ENCODE data around the gene JMJD1C.

JMJD1C gene

GRCh38 chr10:63209705-63210104 is 256.1 kb downstream of the JMJD1C start:
- Histone ChIP-seq H3K9ac (ENCODE audit: low read depth, low read length, poor library complexity) (no peak overlapping the region), H2BK120ac (ENCODE audit: low read depth, low read length) (no peak overlapping the region), H3K4me1 (ENCODE audit: control insufficient read depth in 2 of 2, insufficient read depth in 1 of 2, low read depth in 1 of 2, low read length in 2 of 2) (peaks cover 5 to 15% of the 10 kb centered on the region in 2 donors), H4K91ac (ENCODE audit: low read depth, low read length, poor library complexity) (no peak overlapping the region), H3K14ac (ENCODE audit: low read length) (no peak overlapping the region), H3K36me3 (replicated peaks in 1 of 2; ENCODE audit: control insufficient read depth in 2 of 2, insufficient read depth in 2 of 2, low read length in 2 of 2) (peaks cover 10 to 98% of the 10 kb centered on the region in 2 donors), H2AK5ac (ENCODE audit: low read depth, low read length) (no peak overlapping the region), H2BK5ac (ENCODE audit: low read length) (no peak overlapping the region), H3K27ac (replicated peaks; ENCODE audit: low read length) (no peak overlapping the region), H3K79me1 (ENCODE audit: low read depth, low read length) (no peaks in the 10 kb centered on the region), H3K9me3 (replicated peaks in 1 of 2; ENCODE audit: control insufficient read depth in 2 of 2, insufficient read depth in 1 of 2, low read depth in 1 of 2, low read length in 2 of 2) (peaks cover 0 to 5% of the 10 kb centered on the region in 2 donors), H2AFZ (ENCODE audit: low read length) (no peak overlapping the region), H3K27me3 (ENCODE audit: control insufficient read depth in 3 of 3, insufficient read depth in 3 of 3, low read depth in 1 of 3, low read length in 3 of 3) (no peaks in the 10 kb centered on the region), H2BK15ac (ENCODE audit: low read length) (no peak overlapping the region), H3K4ac (ENCODE audit: low read length) (no peak overlapping the region), H3K18ac (ENCODE audit: low read length) (no peak overlapping the region), H3K4me2 (ENCODE audit: insufficient read depth, low read length, poor library complexity, severe bottlenecking) (no peak overlapping the region), H3K4me3 (ENCODE audit: low read length in 2 of 2) (no peak overlapping the region), H2BK12ac (ENCODE audit: low read length) (no peak overlapping the region), H3K23ac (ENCODE audit: low read depth, low read length, poor library complexity) (no peak overlapping the region), H4K8ac (ENCODE audit: low read depth, low read length) (no peak overlapping the region)
- no peak for DNase-seq (ENCODE audit: low spot score)
- whole genome bisulfite sequencing, 2 donors (ENCODE audit: extremely low coverage in 2 of 2, insufficient read length in 2 of 2, insufficient replicate concordance in 1 of 2): no CpG with 5 or more reads among the region's 2 CpGs

- H3K9me3 ChIP-seq (replicated peaks in 1 of 2; ENCODE audit: control insufficient read depth in 2 of 2, insufficient read depth in 1 of 2, low read depth in 1 of 2, low read length in 2 of 2): peaks cover 0 to 5% of the 10 kb centered on the region in 2 donors
- H3K27ac ChIP-seq (replicated peaks; ENCODE audit: low read length): no peak overlapping the region
- H3K4me2 ChIP-seq (ENCODE audit: insufficient read depth, low read length, poor library complexity, severe bottlenecking): no peak overlapping the region
- H2BK120ac ChIP-seq (ENCODE audit: low read depth, low read length): no peak overlapping the region
- no peak overlapping the region for H3K14ac ChIP-seq (ENCODE audit: low read length)
- no peaks in the 10 kb centered on the region for H3K79me1 ChIP-seq (ENCODE audit: low read depth, low read length)
- H3K4me3 ChIP-seq (ENCODE audit: low read length in 2 of 2): no peak overlapping the region
- no peak overlapping the region for H2BK5ac ChIP-seq (ENCODE audit: low read length)
- peaks cover 5 to 15% of the 10 kb centered on the region in 2 donors for H3K4me1 ChIP-seq (ENCODE audit: control insufficient read depth in 2 of 2, insufficient read depth in 1 of 2, low read depth in 1 of 2, low read length in 2 of 2)
- H2BK12ac ChIP-seq (ENCODE audit: low read length): no peak overlapping the region
- no peak overlapping the region for H2AFZ ChIP-seq (ENCODE audit: low read length)
- no peak overlapping the region for H3K9ac ChIP-seq (ENCODE audit: low read depth, low read length, poor library complexity)
- no peak overlapping the region for H3K18ac ChIP-seq (ENCODE audit: low read length)
- no peak overlapping the region for H3K4ac ChIP-seq (ENCODE audit: low read length)
- peaks cover 10 to 98% of the 10 kb centered on the region in 2 donors for H3K36me3 ChIP-seq (replicated peaks in 1 of 2; ENCODE audit: control insufficient read depth in 2 of 2, insufficient read depth in 2 of 2, low read length in 2 of 2)
- H3K27me3 ChIP-seq (ENCODE audit: control insufficient read depth in 3 of 3, insufficient read depth in 3 of 3, low read depth in 1 of 3, low read length in 3 of 3): no peaks in the 10 kb centered on the region
- DNase-seq (ENCODE audit: low spot score): no peak
- no peak overlapping the region for H3K23ac ChIP-seq (ENCODE audit: low read depth, low read length, poor library complexity)
- no peak overlapping the region for H2AK5ac ChIP-seq (ENCODE audit: low read depth, low read length)
- no peak overlapping the region for H4K8ac ChIP-seq (ENCODE audit: low read depth, low read length)
- no peak overlapping the region for H2BK15ac ChIP-seq (ENCODE audit: low read length)
- no peak overlapping the region for H4K91ac ChIP-seq (ENCODE audit: low read depth, low read length, poor library complexity)
- WGBS, 2 donors (ENCODE audit: extremely low coverage in 2 of 2, insufficient read length in 2 of 2, insufficient replicate concordance in 1 of 2): no CpG with 5 or more reads among the region's 2 CpGs
These were observed 256.8 kb downstream of the JMJD1C start for GRCh38 chr10:63208986-63209385.

- Histone ChIP-seq H3K4me1 (ENCODE audit: control insufficient read depth in 2 of 2, insufficient read depth in 1 of 2, low read depth in 1 of 2, low read length in 2 of 2) (peaks cover 5 to 15% of the 10 kb centered on the region in 2 donors), H2BK12ac (ENCODE audit: low read length) (no peak overlapping the region), H3K27ac (replicated peaks; ENCODE audit: low read length) (peak overlapping the region; percentile 25), H3K18ac (ENCODE audit: low read length) (no peak overlapping the region), H3K4me2 (ENCODE audit: insufficient read depth, low read length, poor library complexity, severe bottlenecking) (no peak overlapping the region), H3K9me3 (replicated peaks in 1 of 2; ENCODE audit: control insufficient read depth in 2 of 2, insufficient read depth in 1 of 2, low read depth in 1 of 2, low read length in 2 of 2) (peaks cover 0 to 5% of the 10 kb centered on the region in 2 donors), H3K36me3 (replicated peaks in 1 of 2; ENCODE audit: control insufficient read depth in 2 of 2, insufficient read depth in 2 of 2, low read length in 2 of 2) (peaks cover 4 to 98% of the 10 kb centered on the region in 2 donors), H2BK5ac (ENCODE audit: low read length) (no peak overlapping the region), H4K8ac (ENCODE audit: low read depth, low read length) (no peak overlapping the region), H3K79me1 (ENCODE audit: low read depth, low read length) (no peaks in the 10 kb centered on the region), H4K91ac (ENCODE audit: low read depth, low read length, poor library complexity) (no peak overlapping the region), H3K4ac (ENCODE audit: low read length) (no peak overlapping the region), H2BK120ac (ENCODE audit: low read depth, low read length) (no peak overlapping the region), H3K27me3 (ENCODE audit: control insufficient read depth in 3 of 3, insufficient read depth in 3 of 3, low read depth in 1 of 3, low read length in 3 of 3) (no peaks in the 10 kb centered on the region), H2AFZ (ENCODE audit: low read length) (no peak overlapping the region), H2AK5ac (ENCODE audit: low read depth, low read length) (no peak overlapping the region), H3K14ac (ENCODE audit: low read length) (no peak overlapping the region), H2BK15ac (ENCODE audit: low read length) (no peak overlapping the region), H3K4me3 (ENCODE audit: low read length in 2 of 2) (no peak overlapping the region), H3K9ac (ENCODE audit: low read depth, low read length, poor library complexity) (no peak overlapping the region), H3K23ac (ENCODE audit: low read depth, low read length, poor library complexity) (no peak overlapping the region)
- no CpG with 5 or more reads among the region's 7 CpGs for WGBS, 2 donors (ENCODE audit: extremely low coverage in 2 of 2, insufficient read length in 2 of 2, insufficient replicate concordance in 1 of 2)
- DNase-seq (ENCODE audit: low spot score): no peak
These were observed 258.6 kb downstream of the JMJD1C start for GRCh38 chr10:63206997-63207811.

GRCh38 chr10:63206576-63206975 is 259.2 kb downstream of the JMJD1C start:
- Histone ChIP-seq H3K9me3 (replicated peaks in 1 of 2; ENCODE audit: control insufficient read depth in 2 of 2, insufficient read depth in 1 of 2, low read depth in 1 of 2, low read length in 2 of 2) (no peaks in the 10 kb centered on the region), H3K4me2 (ENCODE audit: insufficient read depth, low read length, poor library complexity, severe bottlenecking) (no peak overlapping the region), H3K14ac (ENCODE audit: low read length) (no peak overlapping the region), H3K18ac (ENCODE audit: low read length) (no peak overlapping the region), H3K36me3 (replicated peaks in 1 of 2; ENCODE audit: control insufficient read depth in 2 of 2, insufficient read depth in 2 of 2, low read length in 2 of 2) (peaks cover 4 to 97% of the 10 kb centered on the region in 2 donors), H3K4ac (ENCODE audit: low read length) (no peak overlapping the region), H2BK15ac (ENCODE audit: low read length) (no peak overlapping the region), H2BK12ac (ENCODE audit: low read length) (no peak overlapping the region), H4K8ac (ENCODE audit: low read depth, low read length) (no peak overlapping the region), H3K23ac (ENCODE audit: low read depth, low read length, poor library complexity) (no peak overlapping the region), H2AK5ac (ENCODE audit: low read depth, low read length) (no peak overlapping the region), H3K4me3 (ENCODE audit: low read length in 2 of 2) (no peak overlapping the region), H3K79me1 (ENCODE audit: low read depth, low read length) (no peaks in the 10 kb centered on the region), H2BK120ac (ENCODE audit: low read depth, low read length) (no peak overlapping the region), H2BK5ac (ENCODE audit: low read length) (no peak overlapping the region), H3K9ac (ENCODE audit: low read depth, low read length, poor library complexity) (no peak overlapping the region), H3K4me1 (ENCODE audit: control insufficient read depth in 2 of 2, insufficient read depth in 1 of 2, low read depth in 1 of 2, low read length in 2 of 2) (peaks cover 5 to 15% of the 10 kb centered on the region in 2 donors), H2AFZ (ENCODE audit: low read length) (no peak overlapping the region), H3K27ac (replicated peaks; ENCODE audit: low read length) (no peak overlapping the region), H4K91ac (ENCODE audit: low read depth, low read length, poor library complexity) (no peak overlapping the region), H3K27me3 (ENCODE audit: control insufficient read depth in 3 of 3, insufficient read depth in 3 of 3, low read depth in 1 of 3, low read length in 3 of 3) (no peaks in the 10 kb centered on the region)
- no peak for DNase-seq (ENCODE audit: low spot score)

Data from neuronal stem cell (in vitro differentiated cells).